Motor neuron (in vitro differentiated cells): ENCODE measurements around the gene ABCD1. TPM values are rescaled to one million over a fixed set of nuclear protein-coding genes. Genes with fewer than 3 reads are reported as not detected.
"Not testable (repeated sequence)": the region's sequence is repeated elsewhere in the genome, so short reads cannot be mapped to it uniquely, and the experiment has no call there.

ENCODE experiments used
- ATAC-seq, 8 experiments: fragments of 200-7000 bp; cut with Tn5 transposase; replicated peaks in 6 of 8; 2 replicates each; pipeline ENCODE4 v1.8.0; 2021; ENCODE audit warnings: mild to moderate bottlenecking in 8 of 8, moderate library complexity in 8 of 8
- H3K27ac ChIP-seq, 2 donors: fragments of 250-450 bp; sonication (Bioruptor Pico); 2 replicates each; pipeline ENCODE4 v1.9.0; 2021; ENCODE audit warnings: antibody characterized with exemption in 2 of 2, mild to moderate bottlenecking in 2 of 2, moderate library complexity in 1 of 2
- H3K4me1 ChIP-seq, 2 donors: fragments of 250-450 bp; sonication (Bioruptor Pico); replicated peaks in 1 of 2; 2 replicates each; pipeline ENCODE4 v1.6.1; 2021; ENCODE audit warnings: antibody characterized with exemption in 2 of 2, mild to moderate bottlenecking in 2 of 2, moderate library complexity in 1 of 2
- H3K4me3 ChIP-seq, 5 donors: fragments of 250-450 bp; sonication (Bioruptor Pico); 2 replicates each; pipeline ENCODE4 v1.9.0; 2021; ENCODE audit warnings: antibody characterized with exemption in 5 of 5, mild to moderate bottlenecking in 5 of 5, moderate library complexity in 4 of 5
- WGBS, 10 experiments: fragments of 450-650 bp; shearing (Covaris generic); methylation state at CpG; one replicate each; pipeline ENCODE4 v1.0.0; 2022; 5-methylcytosine and 5-hydroxymethylcytosine counted together
- in situ Hi-C, 9 experiments: fragments of 400-800 bp; cut with MboI; loops; one replicate each; pipeline ENCODE4 v1.15.0; 2021; ENCODE audit warnings: low sequenced_read_pairs in 9 of 9, low pct_unique_long_range_greater_than_20kb in 2 of 9; ENCODE audit not compliant: unreplicated experiment in 9 of 9
- total RNA-seq, 8 experiments: library from RNA; unstranded; fragments of 300-600 nt; gene quantifications; 2 replicates each; pipeline versions ENCODE4 v1.2.3 to v1.2.4, GENCODE V29; 2022

The ABCD1 gene
- total RNA-seq, 8 experiments from 2014 or later: 3.4 to 6.8 (median 3.6) TPM

- ATAC-seq: no peak
- 32 to 90% (median 75%) methylated on average over 2 to 4 of the region's 30 CpGs; no CpG with 5 or more reads in 7 of the 10 experiments for WGBS, 10 experiments
- H3K27ac ChIP-seq: no peak overlapping the region
- H3K4me3 ChIP-seq: no peak overlapping the region
- no peaks in the 10 kb centered on the region for H3K4me1 ChIP-seq
- in situ Hi-C loops: no loop called here
These were observed 11.6 kb downstream of the ABCD1 start for GRCh38 chrX:153736071-153736820.

- WGBS, 10 experiments: 79% methylated on average over 5 of the region's 15 CpGs; no CpG with 5 or more reads in 9 of the 10 experiments
- no peak overlapping the region for H3K4me3 ChIP-seq
- in situ Hi-C loops: no loop called here
- no peaks in the 10 kb centered on the region for H3K4me1 ChIP-seq
- H3K27ac ChIP-seq: no peak overlapping the region
- no peak for ATAC-seq
These were observed 12.3 kb downstream of the ABCD1 start for GRCh38 chrX:153736871-153737441.

- H3K27ac ChIP-seq: no peak overlapping the region
- in situ Hi-C loops: no loop called here
- peak in 1 of 8 experiments; percentile 17 for ATAC-seq
These were observed 13.5 kb downstream of the ABCD1 start for GRCh38 chrX:153738056-153738605.

GRCh38 chrX:153739754-153740486 lies 15.3 kb downstream of the ABCD1 start:
- no peak overlapping the region for H3K4me3 ChIP-seq
- H3K4me1 ChIP-seq: peaks cover 10 to 12% of the 10 kb centered on the region in 2 donors
- WGBS, 10 experiments: 60 to 93% (median 76%) methylated on average over 1 to 6 of the region's 29 CpGs; no CpG with 5 or more reads in 7 of the 10 experiments
- in situ Hi-C loops: no loop called here
- ATAC-seq: no peak
- no peak overlapping the region for H3K27ac ChIP-seq

More at GRCh38 chrX:153738056-153738605, 13.5 kb downstream of the ABCD1 start:
- Histone ChIP-seq H3K4me3 (no peak overlapping the region), H3K4me1 (peaks cover 3 to 5% of the 10 kb centered on the region in 2 donors)
- WGBS, 10 experiments: no CpG with 5 or more reads among the region's 27 CpGs

GRCh38 chrX:153740631-153741222 lies 16.1 kb downstream of the ABCD1 start:
- in situ Hi-C loops: no loop called here
- Histone ChIP-seq H3K27ac (no peak overlapping the region), H3K4me3 (no peak overlapping the region), H3K4me1 (peaks cover 10 to 12% of the 10 kb centered on the region in 2 donors)
- WGBS, 10 experiments: 0% methylated on average over 1 of the region's 16 CpGs; no CpG with 5 or more reads in 9 of the 10 experiments
- ATAC-seq: no peak

GRCh38 chrX:153741446-153741845 lies 16.8 kb downstream of the ABCD1 start:
- H3K4me3 ChIP-seq: no peak overlapping the region
- in situ Hi-C loops: no loop called here
- no peak overlapping the region for H3K27ac ChIP-seq
- H3K4me1 ChIP-seq: peaks cover 10 to 12% of the 10 kb centered on the region in 2 donors
- WGBS, 10 experiments: 58% methylated on average over 2 of the region's 14 CpGs; no CpG with 5 or more reads in 9 of the 10 experiments
- no peak for ATAC-seq

- peaks cover 10 to 12% of the 10 kb centered on the region in 2 donors for H3K4me1 ChIP-seq
- in situ Hi-C loops, ATAC-seq, H3K4me3 ChIP-seq, H3K27ac ChIP-seq: not testable (repeated sequence)
- no CpG with 5 or more reads among the region's 14 CpGs for WGBS, 10 experiments
These were observed 17.5 kb downstream of the ABCD1 start for GRCh38 chrX:153742111-153742510.

- peak overlapping the region in 1 of 2 donors; percentile 28 for H3K27ac ChIP-seq
- in situ Hi-C loops, ATAC-seq, H3K4me3 ChIP-seq: not testable (repeated sequence)
- no CpG with 5 or more reads among the region's 32 CpGs for WGBS, 10 experiments
- H3K4me1 ChIP-seq: peaks cover 10 to 12% of the 10 kb centered on the region in 2 donors
These were observed 18.3 kb downstream of the ABCD1 start for GRCh38 chrX:153742796-153743467.

GRCh38 chrX:153743468-153744209 lies 19.0 kb downstream of the ABCD1 start:
- 40% methylated on average over 2 of the region's 35 CpGs; no CpG with 5 or more reads in 9 of the 10 experiments for WGBS, 10 experiments
- peak in 7 of 8 experiments; percentile 29 to 66 (median 47) for ATAC-seq
- in situ Hi-C loops: not testable (repeated sequence)

GRCh38 chrX:153744210-153745066 lies 19.8 kb downstream of the ABCD1 start:
- Histone ChIP-seq H3K4me3 (no peak overlapping the region), H3K4me1 (peaks cover 10 to 12% of the 10 kb centered on the region in 2 donors), H3K27ac (peak overlapping the region; percentile 30 to 69)
- WGBS, 10 experiments: 30% methylated on average over 2 of the region's 38 CpGs; no CpG with 5 or more reads in 9 of the 10 experiments
- in situ Hi-C loops: no loop called here
- ATAC-seq: peak in 1 of 8 experiments; percentile 19

More at GRCh38 chrX:153743468-153744209, 19.0 kb downstream of the ABCD1 start:
- Histone ChIP-seq H3K27ac (peak overlapping the region; percentile 30 to 69), H3K4me1 (peaks cover 10 to 12% of the 10 kb centered on the region in 2 donors)
- H3K4me3 ChIP-seq: not testable (repeated sequence)

- H3K27ac ChIP-seq, H3K4me3 ChIP-seq, ATAC-seq, in situ Hi-C loops: not testable (repeated sequence)
- no CpG with 5 or more reads among the region's 12 CpGs for WGBS, 10 experiments
- peaks cover 10 to 13% of the 10 kb centered on the region in 2 donors for H3K4me1 ChIP-seq
These were observed 20.4 kb downstream of the ABCD1 start for GRCh38 chrX:153745067-153745433.
